Trophoblast cell (in vitro differentiated cells and primary cell): ENCODE measurements around the gene HOXC5.

Experiments
- DNase-seq, 2 donors: peaks; one replicate each; pipeline ENCODE4 v3.0.0-alpha.2; 2016
- H2AFZ ChIP-seq: 2 replicates; pipeline ENCODE4 v1.6.1; 2013; ENCODE audit warnings: low read length, moderate library complexity, mild to moderate bottlenecking; ENCODE audit not compliant: insufficient read depth, poor library complexity
- H2AK5ac ChIP-seq: 2 replicates; pipeline ENCODE4 v1.6.1; 2013; ENCODE audit warnings: mild to moderate bottlenecking, low read length
- H2BK120ac ChIP-seq: 2 replicates; pipeline ENCODE4 v1.6.1; 2013; ENCODE audit warnings: low read length, mild to moderate bottlenecking, moderate library complexity; ENCODE audit not compliant: insufficient read depth, poor library complexity
- H2BK12ac ChIP-seq: 2 replicates; pipeline ENCODE4 v1.6.1; 2013; ENCODE audit warnings: mild to moderate bottlenecking, low read length, moderate library complexity
- H2BK5ac ChIP-seq: 2 replicates; pipeline ENCODE4 v1.6.1; 2013; ENCODE audit warnings: low read length, low read depth, moderate library complexity, mild to moderate bottlenecking; ENCODE audit not compliant: poor library complexity
- H3K14ac ChIP-seq: 2 replicates; pipeline ENCODE4 v1.6.1; 2013; ENCODE audit warnings: mild to moderate bottlenecking, low read length
- H3K18ac ChIP-seq: 2 replicates; pipeline ENCODE4 v1.6.1; 2013; ENCODE audit warnings: mild to moderate bottlenecking, low read length
- H3K23ac ChIP-seq: 2 replicates; pipeline ENCODE4 v1.6.1; 2013; ENCODE audit warnings: low read length
- H3K27ac ChIP-seq: 2 replicates; pipeline ENCODE4 v1.5.1; 2013; ENCODE audit warnings: low read depth, mild to moderate bottlenecking, inconsistent platforms, low read length, moderate library complexity
- H3K27me3 ChIP-seq: 2 replicates; pipeline ENCODE4 v1.6.1; 2013; ENCODE audit warnings: inconsistent platforms, mild to moderate bottlenecking, low read length, moderate library complexity; ENCODE audit not compliant: insufficient read depth
- H3K36me3 ChIP-seq, 2 experiments: 1 replicate in 1 of 2; 2 replicates in 1 of 2; pipeline ENCODE4 v1.6.1; 2013; ENCODE audit warnings: low read length in 2 of 2, mild to moderate bottlenecking in 2 of 2, moderate library complexity in 1 of 2; ENCODE audit not compliant: insufficient read depth in 2 of 2, control insufficient read depth in 1 of 2
- H3K4ac ChIP-seq: 2 replicates; pipeline ENCODE4 v1.6.1; 2013; ENCODE audit warnings: low read depth, mild to moderate bottlenecking, low read length, moderate library complexity
- H3K4me1 ChIP-seq, 2 experiments: 1 replicate in 1 of 2; 2 replicates in 1 of 2; pipeline ENCODE4 v1.6.1; 2013; ENCODE audit warnings: low read length in 2 of 2, mild to moderate bottlenecking in 2 of 2, moderate library complexity in 1 of 2; ENCODE audit not compliant: insufficient read depth in 2 of 2, control insufficient read depth in 1 of 2
- H3K4me2 ChIP-seq: 2 replicates; pipeline ENCODE4 v1.6.1; 2013; ENCODE audit warnings: inconsistent platforms, mild to moderate bottlenecking, low read length, moderate library complexity
- H3K4me3 ChIP-seq: 2 replicates; pipeline ENCODE4 v1.5.1; 2013; ENCODE audit warnings: mild to moderate bottlenecking, low read depth, low read length, inconsistent platforms
- H3K79me1 ChIP-seq: one replicate; pipeline ENCODE4 v1.6.1; 2013; ENCODE audit warnings: low read length
- H3K79me2 ChIP-seq: 2 replicates; pipeline ENCODE4 v1.6.1; 2013; ENCODE audit warnings: low read length, mild to moderate bottlenecking; ENCODE audit not compliant: control insufficient read depth, insufficient read depth, poor library complexity
- H3K9ac ChIP-seq: 2 replicates; pipeline ENCODE4 v1.6.1; 2013; ENCODE audit warnings: mild to moderate bottlenecking, low read length
- H3K9me3 ChIP-seq: 2 replicates; pipeline ENCODE4 v1.6.1; 2013; ENCODE audit warnings: low read depth, mild to moderate bottlenecking, control low read depth, inconsistent platforms, low read length; ENCODE audit not compliant: insufficient read depth
- H4K12ac ChIP-seq: 2 replicates; pipeline ENCODE4 v1.6.1; 2013; ENCODE audit warnings: low read depth, mild to moderate bottlenecking, low read length, moderate library complexity
- H4K8ac ChIP-seq: 2 replicates; pipeline ENCODE4 v1.6.1; 2013; ENCODE audit warnings: low read depth, mild to moderate bottlenecking, low read length, moderate library complexity
- H4K91ac ChIP-seq: one replicate; pipeline ENCODE4 v1.6.1; 2013; ENCODE audit warnings: low read depth, mild to moderate bottlenecking, low read length, moderate library complexity
- WGBS: extraction: QIAGEN DNeasy Blood & Tissue Kit; methylation state at CpG from one replicate; pipeline ENCODE4 v1.1.7; 2013; ENCODE audit warnings: missing lambda C conversion rate; ENCODE audit not compliant: insufficient read length, insufficient coverage; ENCODE audit errors: extremely low coverage; 5-methylcytosine and 5-hydroxymethylcytosine counted together

HOXC5 gene

DNA sequence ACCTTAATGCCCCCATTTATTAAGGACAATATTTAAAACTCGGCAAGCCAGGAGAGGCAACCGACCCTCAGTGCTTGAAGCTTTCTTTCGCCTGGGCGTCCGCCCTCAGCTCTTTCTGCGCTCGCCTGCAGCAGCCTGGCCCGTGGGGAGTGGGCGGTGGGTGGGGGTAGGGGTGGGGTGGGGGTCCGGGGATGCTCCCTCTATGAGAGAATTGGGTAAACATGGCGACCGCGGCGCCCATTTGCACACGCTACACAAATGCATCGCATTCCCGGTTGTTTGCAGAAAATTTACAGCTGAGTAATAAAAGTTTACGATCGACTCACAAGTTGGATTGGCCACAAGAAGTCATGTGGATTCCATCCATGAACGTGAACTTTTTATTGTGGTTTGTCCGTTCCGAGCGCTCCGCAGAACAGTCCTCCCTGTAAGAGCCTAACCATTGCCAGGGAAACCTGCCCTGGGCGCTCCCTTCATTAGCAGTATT lies 16.3 kb upstream of the HOXC5 start:
- Histone ChIP-seq H2AK5ac (no peak overlapping the region), H3K79me1 (no peaks in the 10 kb centered on the region), H3K4me1 (peaks cover 4 to 7% of the 10 kb centered on the region in 2 experiments), H3K9me3 (peaks cover 11% of the 10 kb centered on the region), H2BK120ac (no peak overlapping the region), H3K4me3 (no peak overlapping the region), H3K23ac (no peak overlapping the region), H3K27me3 (peaks cover 87% of the 10 kb centered on the region), H3K9ac (no peak overlapping the region), H2AFZ (no peak overlapping the region), H4K8ac (no peak overlapping the region), H3K27ac (no peak overlapping the region), H3K79me2 (no peaks in the 10 kb centered on the region), H3K36me3 (no peaks in the 10 kb centered on the region), H4K12ac (no peak overlapping the region), H2BK5ac (no peak overlapping the region), H3K18ac (no peak overlapping the region), H3K14ac (no peak overlapping the region), H3K4ac (no peak overlapping the region), H4K91ac (no peak overlapping the region), H2BK12ac (no peak overlapping the region), H3K4me2 (no peak overlapping the region)
- DNase-seq, result peak in 1 of 2 donors; percentile 25
- WGBS, result no CpG with 5 or more reads among the region's 25 CpGs

DNA sequence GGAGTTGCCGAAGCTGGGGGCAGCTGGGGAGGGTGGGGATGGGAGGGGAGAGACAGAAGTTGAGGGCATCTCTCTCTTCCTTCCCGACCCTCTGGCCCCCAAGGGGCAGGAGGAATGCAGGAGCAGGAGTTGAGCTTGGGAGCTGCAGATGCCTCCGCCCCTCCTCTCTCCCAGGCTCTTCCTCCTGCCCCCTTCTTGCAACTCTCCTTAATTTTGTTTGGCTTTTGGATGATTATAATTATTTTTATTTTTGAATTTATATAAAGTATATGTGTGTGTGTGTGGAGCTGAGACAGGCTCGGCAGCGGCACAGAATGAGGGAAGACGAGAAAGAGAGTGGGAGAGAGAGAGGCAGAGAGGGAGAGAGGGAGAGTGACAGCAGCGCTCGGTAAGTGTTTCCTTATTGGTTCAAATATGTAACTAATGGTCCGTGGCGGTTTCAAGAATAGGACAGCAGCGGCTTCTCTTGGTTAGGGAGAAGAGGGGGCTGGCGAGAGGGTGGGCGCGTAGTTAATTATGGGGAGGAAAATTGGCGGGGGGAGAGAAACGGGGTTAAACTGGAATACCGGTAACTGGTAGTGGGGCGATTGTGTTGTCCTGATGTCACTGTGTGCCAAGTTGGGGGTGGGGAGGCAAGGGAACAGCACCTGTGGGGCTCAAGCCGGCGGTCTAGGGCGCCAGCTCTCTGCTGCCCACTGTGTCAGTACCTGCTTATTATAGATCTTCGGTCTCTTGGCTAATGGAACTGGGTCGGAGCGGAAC lies 15.6 kb upstream of the HOXC5 start:
- Histone ChIP-seq H3K27ac (no peak overlapping the region), H2BK120ac (no peak overlapping the region), H3K4me2 (peak overlapping the region; percentile 78), H4K91ac (no peak overlapping the region), H2AFZ (no peak overlapping the region), H3K79me1 (no peaks in the 10 kb centered on the region), H4K12ac (no peak overlapping the region), H4K8ac (no peak overlapping the region), H3K23ac (no peak overlapping the region), H2AK5ac (no peak overlapping the region), H3K79me2 (no peaks in the 10 kb centered on the region), H3K14ac (no peak overlapping the region), H3K4me1 (peaks cover 4 to 7% of the 10 kb centered on the region in 2 experiments), H2BK12ac (no peak overlapping the region), H3K36me3 (no peaks in the 10 kb centered on the region), H3K9ac (no peak overlapping the region), H3K9me3 (peaks cover 11% of the 10 kb centered on the region), H2BK5ac (no peak overlapping the region), H3K27me3 (peaks cover 91% of the 10 kb centered on the region), H3K18ac (no peak overlapping the region), H3K4me3 (no peak overlapping the region), H3K4ac (no peak overlapping the region)
- no CpG with 5 or more reads among the region's 24 CpGs for WGBS
- peak in 1 of 2 donors; percentile 13 for DNase-seq

DNA sequence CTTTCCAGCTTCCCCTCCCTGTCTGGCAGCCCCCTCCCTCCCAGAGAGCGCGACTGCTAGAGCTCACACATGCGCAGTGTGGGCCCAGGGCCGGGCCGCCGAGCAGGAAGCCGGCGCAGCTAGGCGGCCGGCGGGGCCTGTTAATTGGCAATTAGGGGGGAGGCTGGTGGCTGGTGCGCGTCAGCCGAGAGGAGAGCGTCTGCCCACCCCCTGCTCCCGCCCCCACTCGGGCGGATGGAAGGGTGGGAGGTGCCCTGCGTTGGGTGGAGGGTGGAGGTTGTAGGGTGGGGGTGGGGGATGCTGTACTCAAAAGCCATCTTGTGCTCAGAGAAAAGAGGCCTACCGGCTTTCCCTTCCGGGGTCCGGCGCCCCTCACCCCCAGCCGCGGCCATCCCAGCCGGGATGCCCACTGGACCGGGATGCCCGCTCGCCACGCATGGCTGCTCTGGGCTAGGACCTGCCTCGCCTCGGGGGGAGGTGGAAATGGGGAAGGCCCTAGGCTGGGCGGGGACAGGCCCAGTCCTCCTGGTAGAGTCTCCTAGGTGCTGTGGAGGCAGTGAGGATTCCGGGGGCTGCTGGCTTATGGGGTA lies 14.9 kb upstream of the HOXC5 start:
- no peak overlapping the region for H3K9ac ChIP-seq
- H3K36me3 ChIP-seq, result no peaks in the 10 kb centered on the region
- no peak overlapping the region for H3K18ac ChIP-seq
- H4K8ac ChIP-seq, result peak overlapping the region; percentile 70
- H4K12ac ChIP-seq, result peak overlapping the region; percentile 6
- H3K4me1 ChIP-seq, result peaks cover 4 to 7% of the 10 kb centered on the region in 2 experiments
- H3K4ac ChIP-seq, result no peak overlapping the region
- no peak overlapping the region for H2AK5ac ChIP-seq
- H3K79me1 ChIP-seq, result no peaks in the 10 kb centered on the region
- H2BK12ac ChIP-seq, result no peak overlapping the region
- no peak overlapping the region for H3K27ac ChIP-seq
- H3K4me2 ChIP-seq, result peak overlapping the region; percentile 78
- H3K9me3 ChIP-seq, result peaks cover 11% of the 10 kb centered on the region
- H3K27me3 ChIP-seq, result peaks cover 92% of the 10 kb centered on the region
- peak overlapping the region; percentile 38 for H2AFZ ChIP-seq
- peak; percentile 59 to 73 for DNase-seq
- WGBS, result no CpG with 5 or more reads among the region's 34 CpGs
- H3K14ac ChIP-seq, result no peak overlapping the region
- no peaks in the 10 kb centered on the region for H3K79me2 ChIP-seq
- H2BK120ac ChIP-seq, result no peak overlapping the region
- H3K23ac ChIP-seq, result no peak overlapping the region
- peak overlapping the region; percentile 59 for H3K4me3 ChIP-seq
- H2BK5ac ChIP-seq, result no peak overlapping the region
- H4K91ac ChIP-seq, result no peak overlapping the region

DNA sequence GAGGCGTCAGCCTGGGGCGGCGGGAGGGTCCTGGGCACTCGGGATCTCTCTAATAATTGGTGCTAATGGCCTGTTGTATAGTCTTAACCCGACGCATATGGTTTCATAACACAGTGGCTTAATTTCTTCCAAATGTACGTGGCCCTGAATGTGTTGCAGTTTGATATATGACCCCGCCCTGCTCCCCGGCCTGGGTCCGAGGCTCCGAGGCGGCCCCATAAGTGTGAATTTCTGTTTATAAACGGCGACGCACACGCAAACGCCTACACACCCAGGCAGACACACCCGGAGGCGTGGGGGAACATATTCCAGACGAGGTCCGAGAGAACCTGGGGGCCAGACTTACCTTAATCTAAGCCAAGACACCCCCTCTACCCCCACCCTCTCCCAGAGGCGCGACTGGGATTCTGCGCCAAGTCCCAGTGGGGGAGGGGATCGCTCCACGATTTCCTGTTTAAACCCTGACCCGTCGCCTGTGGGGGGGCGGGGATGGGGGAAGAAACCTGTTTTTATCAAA lies 14.3 kb upstream of the HOXC5 start:
- Histone ChIP-seq H3K9me3 (peaks cover 6% of the 10 kb centered on the region), H3K14ac (no peak overlapping the region), H3K4ac (no peak overlapping the region), H3K9ac (no peak overlapping the region), H2AK5ac (no peak overlapping the region), H4K8ac (peak overlapping the region; percentile 70), H3K27ac (no peak overlapping the region), H3K36me3 (no peaks in the 10 kb centered on the region), H3K79me2 (no peaks in the 10 kb centered on the region), H3K4me3 (peak overlapping the region; percentile 59), H2AFZ (peak overlapping the region; percentile 38), H3K18ac (no peak overlapping the region), H3K79me1 (no peaks in the 10 kb centered on the region), H2BK5ac (no peak overlapping the region), H4K12ac (peak overlapping the region; percentile 6), H2BK120ac (no peak overlapping the region), H4K91ac (no peak overlapping the region), H3K27me3 (peaks cover 92% of the 10 kb centered on the region), H3K4me1 (peaks cover 4 to 7% of the 10 kb centered on the region in 2 experiments), H3K23ac (no peak overlapping the region), H3K4me2 (peak overlapping the region; percentile 78), H2BK12ac (no peak overlapping the region)
- WGBS, result no CpG with 5 or more reads among the region's 29 CpGs
- no peak for DNase-seq
